Duodenal mucosa (tissue), 2 donors: ENCODE data around the gene MMADHC.

Source experiments
- H3K27ac ChIP-seq: one replicate; pipeline ENCODE4 v1.7.0; 2013; ENCODE audit warnings: low read depth, low read length
- H3K27me3 ChIP-seq, 2 donors: one replicate each; pipeline ENCODE4 v1.7.0; 2013; ENCODE audit warnings: low read length in 2 of 2, control low read depth in 1 of 2; ENCODE audit not compliant: insufficient read depth in 2 of 2, control insufficient read depth in 1 of 2
- H3K36me3 ChIP-seq, 2 donors: one replicate each; pipeline ENCODE4 v1.7.0; 2013; ENCODE audit warnings: low read length in 2 of 2, control low read depth in 1 of 2; ENCODE audit not compliant: insufficient read depth in 2 of 2, control insufficient read depth in 1 of 2
- H3K4me1 ChIP-seq, 2 donors: one replicate each; pipeline ENCODE4 v1.7.0; 2013; ENCODE audit warnings: low read length in 2 of 2, control low read depth in 1 of 2; ENCODE audit not compliant: insufficient read depth in 2 of 2, control insufficient read depth in 1 of 2
- H3K4me3 ChIP-seq, 2 donors: one replicate each; pipeline ENCODE4 v1.7.0; 2013; ENCODE audit warnings: low read length in 2 of 2, low read depth in 1 of 2
- H3K9ac ChIP-seq, 2 donors: one replicate each; pipeline ENCODE4 v1.7.0; 2013; ENCODE audit warnings: low read length in 2 of 2, low read depth in 1 of 2
- H3K9me3 ChIP-seq, 2 donors: one replicate each; pipeline ENCODE4 v1.7.0; 2013; ENCODE audit warnings: low read length in 2 of 2, control low read depth in 1 of 2; ENCODE audit not compliant: control insufficient read depth in 1 of 2

MMADHC gene

DNA sequence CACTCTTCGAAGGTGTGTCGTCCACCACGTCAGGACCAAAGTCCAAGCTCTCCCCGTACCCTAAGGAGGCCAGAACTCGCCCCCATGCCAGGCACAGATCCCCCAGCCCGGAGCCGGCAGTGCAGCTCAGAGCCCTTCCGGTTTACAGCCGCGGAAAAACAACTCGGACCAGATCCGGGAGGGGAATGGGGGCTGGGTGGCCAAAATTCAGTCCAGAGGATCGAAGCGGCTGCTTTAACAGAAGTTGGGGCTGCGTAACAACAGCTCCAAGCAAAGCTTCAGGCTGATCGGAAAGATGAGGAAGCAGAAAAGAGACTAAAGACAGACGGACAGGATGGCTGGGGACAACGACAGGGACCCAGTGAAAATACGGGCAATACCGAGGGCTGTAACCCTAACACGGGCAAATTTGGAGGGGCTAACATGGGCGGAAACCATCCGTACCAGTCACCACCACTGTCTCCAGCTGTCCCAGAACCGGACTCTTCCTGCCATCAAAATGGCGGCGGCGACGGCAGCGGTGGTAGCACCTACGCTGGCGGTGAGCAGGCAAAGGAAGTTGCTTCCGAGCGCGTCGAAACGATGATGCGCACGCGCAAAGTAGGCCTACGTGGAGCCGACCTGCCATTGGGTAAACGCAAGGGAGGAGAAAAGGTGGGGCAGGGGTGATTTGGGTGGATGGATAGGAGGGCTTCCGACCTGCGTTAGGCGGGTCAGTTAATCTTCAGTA, at the start of gene MMADHC:
TSS of gene MMADHC (minus strand) at position 556 of the 730 bp plus-strand sequence. CDS start 678 bp downstream, outside the sequence.
- H3K27me3 ChIP-seq, result no peaks in the 10 kb centered on the region
- no peaks in the 10 kb centered on the region for H3K9me3 ChIP-seq
- H3K4me1 ChIP-seq, result peaks cover 7 to 13% of the 10 kb centered on the region in 2 donors
- H3K4me3 ChIP-seq, result peak within 1 kb of the TSS; percentile 96 to 97
- H3K9ac ChIP-seq, result peak within 1 kb of the TSS; percentile 94 to 97
- peak within 1 kb of the TSS; percentile 95 for H3K27ac ChIP-seq
- no peaks in the 10 kb centered on the region for H3K36me3 ChIP-seq

DNA sequence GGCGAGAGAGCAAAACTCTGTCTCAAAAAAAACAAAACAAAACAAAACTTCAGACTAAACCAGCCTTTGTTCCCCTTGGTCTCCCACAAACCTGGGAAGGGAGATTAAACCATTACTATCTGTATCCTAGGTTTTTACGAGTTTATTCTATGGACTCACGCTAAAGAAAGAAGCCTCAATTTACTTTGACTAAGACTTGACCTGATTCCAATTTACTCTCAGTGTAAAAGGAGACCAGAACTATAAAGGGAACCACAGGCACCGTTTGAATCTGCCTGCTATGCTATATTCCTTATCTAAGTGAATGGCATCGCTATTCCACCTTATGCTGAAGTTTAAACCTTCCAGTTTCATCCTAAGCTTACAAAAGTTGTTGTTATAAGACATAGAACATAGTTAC, 46.5 kb upstream of the MMADHC start:
- Histone ChIP-seq H3K4me1 (no peaks in the 10 kb centered on the region), H3K27ac (no peak overlapping the region), H3K9me3 (no peaks in the 10 kb centered on the region), H3K27me3 (no peaks in the 10 kb centered on the region), H3K36me3 (no peaks in the 10 kb centered on the region), H3K4me3 (no peak overlapping the region), H3K9ac (no peak overlapping the region)

DNA sequence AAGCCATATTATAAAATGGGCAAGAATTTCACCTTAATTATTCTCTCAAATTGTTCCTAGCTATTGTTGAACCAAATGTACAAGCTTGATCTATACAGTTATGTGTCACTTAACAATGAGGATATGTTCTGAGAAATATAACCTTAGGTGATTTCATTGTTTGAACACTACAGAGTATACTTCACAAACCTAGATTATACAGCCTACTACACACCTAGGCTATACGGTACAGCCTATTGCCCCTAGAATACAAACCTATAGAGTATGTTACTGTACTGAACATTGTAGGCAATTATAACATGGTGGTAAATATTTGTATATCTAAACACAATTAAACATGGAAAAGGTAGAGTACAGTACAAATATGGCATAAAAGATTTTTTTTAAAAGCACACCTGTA, 42.9 kb upstream of the MMADHC start:
- Histone ChIP-seq H3K9me3 (no peaks in the 10 kb centered on the region), H3K27ac (no peak overlapping the region), H3K9ac (no peak overlapping the region), H3K4me3 (no peak overlapping the region), H3K27me3 (no peaks in the 10 kb centered on the region), H3K36me3 (no peaks in the 10 kb centered on the region), H3K4me1 (no peaks in the 10 kb centered on the region)

DNA sequence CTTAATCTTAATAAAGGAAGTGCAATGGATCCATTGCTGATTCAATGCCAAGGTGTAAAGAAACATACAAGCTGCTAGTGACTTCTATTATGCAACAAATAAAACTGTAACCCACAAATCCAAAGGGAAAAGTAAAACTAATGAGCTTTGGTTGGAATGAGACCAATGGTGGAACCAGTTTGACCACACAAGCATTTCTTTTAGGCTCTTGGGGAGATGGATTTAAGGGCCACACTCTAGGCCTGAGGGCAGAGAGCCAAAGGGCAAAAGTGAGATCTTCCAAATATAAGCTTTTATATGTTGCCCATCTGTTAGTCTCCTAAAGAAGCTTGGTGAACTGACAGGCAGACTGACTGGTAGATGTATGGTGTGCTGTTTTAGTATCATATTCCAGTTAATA, 41.5 kb upstream of the MMADHC start:
- H3K4me1 ChIP-seq, result no peaks in the 10 kb centered on the region
- H3K27me3 ChIP-seq, result no peaks in the 10 kb centered on the region
- H3K9ac ChIP-seq, result no peak overlapping the region
- no peak overlapping the region for H3K4me3 ChIP-seq
- no peaks in the 10 kb centered on the region for H3K9me3 ChIP-seq
- no peak overlapping the region for H3K27ac ChIP-seq
- no peaks in the 10 kb centered on the region for H3K36me3 ChIP-seq

DNA sequence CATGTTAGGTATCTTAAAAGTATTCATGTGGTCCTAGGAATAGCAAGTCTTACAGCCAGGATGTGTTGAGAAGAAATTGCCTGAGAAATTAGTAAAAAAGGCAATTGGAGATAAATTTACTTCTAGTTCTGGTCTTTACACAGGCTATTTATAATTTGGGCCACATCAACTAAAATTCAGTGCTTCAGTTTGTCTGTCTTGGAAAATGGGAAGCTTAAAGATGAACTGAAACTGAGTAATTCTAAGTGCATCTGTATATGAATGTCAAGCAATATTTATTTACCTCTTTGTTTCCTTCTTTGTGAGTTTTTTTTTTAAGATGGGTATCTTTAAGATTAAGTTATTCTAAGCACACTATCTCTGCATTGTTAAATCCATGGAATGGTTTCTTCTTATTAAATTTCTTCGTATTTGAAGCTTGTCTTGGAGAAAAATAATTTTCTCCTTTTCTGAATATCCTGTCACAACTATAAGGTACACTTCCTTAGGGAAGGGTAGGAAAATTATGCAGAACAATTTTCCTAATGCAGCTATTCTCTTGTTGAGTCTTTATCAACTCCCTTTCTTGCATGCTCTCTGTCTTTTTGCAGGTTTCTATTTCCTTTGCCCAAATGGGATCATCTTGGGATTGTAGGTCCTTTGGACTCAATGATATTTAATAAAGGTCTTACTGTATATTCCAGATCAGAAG, 39.7 kb upstream of the MMADHC start:
- no peak overlapping the region for H3K9ac ChIP-seq

DNA sequence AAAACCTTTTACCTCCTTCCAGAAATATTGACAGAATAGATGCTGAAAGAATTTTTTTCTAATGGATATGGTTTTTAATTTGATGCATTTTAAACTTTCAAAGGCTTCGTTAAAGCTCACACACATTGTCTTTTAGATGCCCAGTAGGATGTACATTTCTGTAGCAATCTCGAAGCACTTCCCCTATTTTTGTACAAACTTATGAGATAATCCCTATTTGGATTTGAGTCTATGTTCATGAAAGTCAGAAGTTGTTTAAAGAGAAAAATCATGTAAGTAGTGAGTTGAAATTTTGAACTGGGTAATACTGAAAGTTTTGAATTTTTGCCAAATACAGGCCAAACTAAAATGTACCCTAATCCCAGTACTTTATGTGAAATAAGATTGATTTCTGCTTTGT, 38.1 kb upstream of the MMADHC start:
- Histone ChIP-seq H3K9ac (no peak overlapping the region), H3K4me3 (no peak overlapping the region), H3K27ac (no peak overlapping the region), H3K36me3 (no peaks in the 10 kb centered on the region), H3K9me3 (no peaks in the 10 kb centered on the region), H3K4me1 (no peaks in the 10 kb centered on the region), H3K27me3 (no peaks in the 10 kb centered on the region)

More for the DNA sequence above, 39.7 kb upstream of the MMADHC start:
- no peak overlapping the region for H3K4me3 ChIP-seq
- H3K36me3 ChIP-seq, result no peaks in the 10 kb centered on the region
- H3K9me3 ChIP-seq, result no peaks in the 10 kb centered on the region
- no peaks in the 10 kb centered on the region for H3K4me1 ChIP-seq
- H3K27ac ChIP-seq, result no peak overlapping the region
- H3K27me3 ChIP-seq, result no peaks in the 10 kb centered on the region

DNA sequence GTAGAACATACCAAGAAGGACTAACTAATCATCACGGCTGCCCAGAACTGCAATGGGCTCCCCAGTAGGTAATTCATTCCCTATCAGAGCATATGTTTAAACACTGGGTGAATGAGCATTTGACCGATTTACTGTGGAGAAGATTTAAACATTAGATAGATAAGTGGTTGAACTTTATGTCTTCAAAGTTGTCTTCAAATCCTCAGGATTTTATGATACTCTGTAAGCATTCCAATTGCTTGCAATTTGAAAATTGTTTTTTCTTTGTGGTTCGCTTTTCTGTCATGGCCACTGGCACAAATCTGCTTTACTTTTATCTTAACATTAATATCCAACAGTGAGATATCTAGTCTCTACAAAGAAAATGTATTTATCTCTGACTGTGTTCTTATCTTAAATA, 37.7 kb upstream of the MMADHC start:
- Histone ChIP-seq H3K27me3 (no peaks in the 10 kb centered on the region), H3K36me3 (no peaks in the 10 kb centered on the region), H3K27ac (no peak overlapping the region), H3K4me3 (no peak overlapping the region), H3K4me1 (no peaks in the 10 kb centered on the region), H3K9me3 (no peaks in the 10 kb centered on the region), H3K9ac (no peak overlapping the region)

DNA sequence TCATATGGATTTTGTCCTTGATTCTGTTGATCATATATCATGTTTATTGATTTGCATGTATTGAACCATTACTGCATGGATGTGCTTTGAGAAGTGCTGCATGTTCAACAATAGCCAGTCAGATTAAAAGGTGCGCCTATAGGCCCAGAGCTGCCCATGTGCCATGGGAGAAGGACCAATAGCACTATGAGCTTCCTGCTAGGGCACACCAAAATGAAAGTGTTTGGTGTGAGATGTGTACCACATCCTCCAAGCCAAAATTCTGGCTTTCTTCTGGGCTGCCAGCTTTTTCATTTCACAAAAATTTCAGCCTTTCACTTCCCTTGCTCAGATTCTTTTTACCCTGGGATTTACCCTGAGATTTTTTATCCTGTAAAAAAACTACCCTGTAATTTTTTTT, 34.8 kb upstream of the MMADHC start:
- no peak overlapping the region for H3K4me3 ChIP-seq
- H3K9me3 ChIP-seq, result no peaks in the 10 kb centered on the region
- H3K27ac ChIP-seq, result no peak overlapping the region
- no peak overlapping the region for H3K9ac ChIP-seq
- H3K27me3 ChIP-seq, result no peaks in the 10 kb centered on the region
- no peaks in the 10 kb centered on the region for H3K4me1 ChIP-seq
- H3K36me3 ChIP-seq, result no peaks in the 10 kb centered on the region

DNA sequence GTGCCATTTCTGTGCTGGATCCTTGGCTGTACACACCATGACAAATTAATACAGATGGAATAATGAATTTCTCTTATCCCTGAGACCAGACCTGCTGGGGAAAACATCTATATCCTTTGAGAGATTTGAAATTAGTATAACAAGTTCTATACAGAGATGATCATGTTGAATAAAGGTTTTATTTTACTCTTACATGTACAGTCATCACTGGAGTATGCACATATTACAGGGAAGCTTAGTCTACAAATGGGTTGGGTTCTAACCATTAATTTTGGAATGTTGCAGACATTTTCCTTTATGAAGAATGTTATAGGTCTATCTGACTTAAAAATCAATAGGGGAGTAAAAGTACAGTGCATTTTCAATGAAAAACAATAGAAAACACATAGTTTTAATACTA, 29.9 kb upstream of the MMADHC start:
- no peaks in the 10 kb centered on the region for H3K9me3 ChIP-seq
- H3K4me3 ChIP-seq, result no peak overlapping the region
- no peaks in the 10 kb centered on the region for H3K27me3 ChIP-seq
- H3K27ac ChIP-seq, result no peak overlapping the region
- H3K4me1 ChIP-seq, result no peaks in the 10 kb centered on the region
- no peaks in the 10 kb centered on the region for H3K36me3 ChIP-seq
- H3K9ac ChIP-seq, result no peak overlapping the region

DNA sequence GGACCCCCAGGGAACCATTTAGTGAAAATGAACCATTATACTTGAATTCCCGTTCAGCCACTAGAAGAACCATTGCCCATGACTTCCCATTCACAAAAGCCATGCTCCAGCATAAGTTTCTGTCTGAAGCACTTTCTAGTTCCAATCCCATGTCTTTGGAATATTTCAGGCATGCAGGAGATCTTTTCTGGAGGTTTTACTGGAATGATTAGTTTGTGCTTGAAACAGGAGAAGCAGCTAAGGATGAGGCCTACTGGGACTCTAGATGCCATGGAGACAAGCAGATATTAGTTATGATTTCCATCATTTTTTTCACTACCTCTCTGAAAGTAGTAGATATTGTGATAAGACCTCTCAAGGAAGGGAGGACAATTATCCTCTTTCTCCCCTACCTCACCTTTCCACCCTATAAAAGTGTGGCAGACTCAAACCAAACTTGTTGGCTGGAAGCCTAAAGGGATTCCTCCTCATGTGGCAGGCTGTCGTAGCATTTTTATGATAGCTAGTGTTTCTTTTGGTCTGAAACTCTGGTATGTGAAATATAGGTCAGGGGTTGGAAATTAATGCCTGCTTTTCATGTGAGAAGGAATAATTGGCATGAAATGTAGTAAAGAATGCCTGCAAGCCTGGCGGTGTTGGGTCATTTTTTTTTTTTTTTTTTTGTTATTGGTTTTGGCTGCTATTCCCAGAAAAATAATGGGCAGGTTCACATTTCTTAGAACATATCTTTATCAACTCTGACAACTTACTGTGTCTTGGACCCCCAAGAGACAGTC, 29.3 kb upstream of the MMADHC start:
- Histone ChIP-seq H3K4me3 (no peak overlapping the region), H3K4me1 (no peaks in the 10 kb centered on the region), H3K27me3 (no peaks in the 10 kb centered on the region), H3K36me3 (no peaks in the 10 kb centered on the region), H3K27ac (no peak overlapping the region), H3K9ac (no peak overlapping the region), H3K9me3 (no peaks in the 10 kb centered on the region)
